Measurements from ENCODE around the gene RAX2. TPM values are rescaled to one million over a fixed set of nuclear protein-coding genes. Genes with fewer than 3 reads are reported as not detected.

RAX2 gene
- polyA plus RNA-seq, 1 of the 3 experiments (the other 2 are of a cell fraction), result not detected

GRCh38 chr19:3768748-3769099, 3.3 kb downstream of the RAX2 start:
- CTCF ChIA-PET, result no interaction called here

More at GRCh38 chr19:3768748-3769099, 3.3 kb downstream of the RAX2 start:
- Histone ChIP-seq H3K27ac (ENCODE audit: low read depth in 2 of 2, low read length in 1 of 2) (no peak overlapping the region), H3K27me3 (ENCODE audit: insufficient read depth) (no peaks in the 10 kb centered on the region), H2AFZ (ENCODE audit: low read depth) (no peak overlapping the region), H3F3A (replicated peaks; ENCODE audit: insufficient read depth) (no peaks in the 10 kb centered on the region), H3K79me2 (ENCODE audit: insufficient read depth) (peaks cover 8% of the 10 kb centered on the region; the same call in 1 of the 2 replicates), H4K20me1 (ENCODE audit: insufficient read depth) (no peaks in the 10 kb centered on the region), H3K9me2 (no peaks in the 10 kb centered on the region), H3K4me1 (ENCODE audit: control insufficient read depth in 1 of 2, insufficient read depth in 2 of 2, low read depth in 1 of 2, low read length in 1 of 2) (no peaks in the 10 kb centered on the region), H3K36me3 (replicated peaks in 1 of 2; ENCODE audit: control insufficient read depth in 1 of 2, insufficient read depth in 2 of 2, low read length in 1 of 2) (peaks cover 0 to 16% of the 10 kb centered on the region in 2 experiments), H3K9ac (no peak overlapping the region), H3K4me3 (ENCODE audit: low read depth in 2 of 2, low read length in 1 of 2) (no peak overlapping the region), H3K4me2 (no peak overlapping the region), H3K9me3 (no peaks in the 10 kb centered on the region)
- POLR2A ChIA-PET, result interaction anchor here (0.6 kb wide), 1 partner anchor 256 kb away, joined by 3 read pairs; no protein-coding TSS in a partner anchor
- TF ChIP-seq EZH2phosphoT487 (IDR thresholded peaks at IDR 0.05; ENCODE audit: borderline replicate concordance, low read depth) (no peak), TAF1 (IDR thresholded peaks at IDR 0.05; ENCODE audit: borderline replicate concordance, low read depth, low read length) (no peak), NRF1 (IDR thresholded peaks at IDR 0.05; ENCODE audit: low read depth, low read length) (no peak), TCF12 (IDR thresholded peaks at IDR 0.05) (no peak), RFX5 (IDR thresholded peaks at IDR 0.05; ENCODE audit: low read length) (no peak), MEF2A (IDR thresholded peaks at IDR 0.05; ENCODE audit: borderline replicate concordance, low read depth) (no peak), TEAD4 (IDR thresholded peaks at IDR 0.05; ENCODE audit: borderline replicate concordance, insufficient read depth) (no peak), CHD2 (IDR thresholded peaks at IDR 0.05; ENCODE audit: low read length, partially characterized antibody) (no peak), RAD21 (IDR thresholded peaks at IDR 0.05; ENCODE audit: low read length) (no peak), MXI1 (IDR thresholded peaks at IDR 0.05; ENCODE audit: low read depth, low read length) (no peak), GABPA (IDR thresholded peaks at IDR 0.05; ENCODE audit: low read depth) (no peak), JUND (IDR thresholded peaks at IDR 0.05) (no peak), ELF1 (IDR thresholded peaks at IDR 0.05) (no peak), NFIC (IDR thresholded peaks at IDR 0.05; ENCODE audit: borderline replicate concordance) (no peak)
- TF ChIP-seq, protein P1, sequence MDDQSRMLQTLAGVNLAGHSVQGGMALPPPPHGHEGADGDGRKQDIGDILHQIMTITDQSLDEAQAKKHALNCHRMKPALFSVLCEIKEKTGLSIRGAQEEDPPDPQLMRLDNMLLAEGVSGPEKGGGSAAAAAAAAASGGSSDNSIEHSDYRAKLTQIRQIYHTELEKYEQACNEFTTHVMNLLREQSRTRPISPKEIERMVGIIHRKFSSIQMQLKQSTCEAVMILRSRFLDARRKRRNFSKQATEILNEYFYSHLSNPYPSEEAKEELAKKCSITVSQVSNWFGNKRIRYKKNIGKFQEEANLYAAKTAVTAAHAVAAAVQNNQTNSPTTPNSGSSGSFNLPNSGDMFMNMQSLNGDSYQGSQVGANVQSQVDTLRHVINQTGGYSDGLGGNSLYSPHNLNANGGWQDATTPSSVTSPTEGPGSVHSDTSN (IDR thresholded peaks at IDR 0.05), result no peak
- TF ChIP-seq, protein P2, sequence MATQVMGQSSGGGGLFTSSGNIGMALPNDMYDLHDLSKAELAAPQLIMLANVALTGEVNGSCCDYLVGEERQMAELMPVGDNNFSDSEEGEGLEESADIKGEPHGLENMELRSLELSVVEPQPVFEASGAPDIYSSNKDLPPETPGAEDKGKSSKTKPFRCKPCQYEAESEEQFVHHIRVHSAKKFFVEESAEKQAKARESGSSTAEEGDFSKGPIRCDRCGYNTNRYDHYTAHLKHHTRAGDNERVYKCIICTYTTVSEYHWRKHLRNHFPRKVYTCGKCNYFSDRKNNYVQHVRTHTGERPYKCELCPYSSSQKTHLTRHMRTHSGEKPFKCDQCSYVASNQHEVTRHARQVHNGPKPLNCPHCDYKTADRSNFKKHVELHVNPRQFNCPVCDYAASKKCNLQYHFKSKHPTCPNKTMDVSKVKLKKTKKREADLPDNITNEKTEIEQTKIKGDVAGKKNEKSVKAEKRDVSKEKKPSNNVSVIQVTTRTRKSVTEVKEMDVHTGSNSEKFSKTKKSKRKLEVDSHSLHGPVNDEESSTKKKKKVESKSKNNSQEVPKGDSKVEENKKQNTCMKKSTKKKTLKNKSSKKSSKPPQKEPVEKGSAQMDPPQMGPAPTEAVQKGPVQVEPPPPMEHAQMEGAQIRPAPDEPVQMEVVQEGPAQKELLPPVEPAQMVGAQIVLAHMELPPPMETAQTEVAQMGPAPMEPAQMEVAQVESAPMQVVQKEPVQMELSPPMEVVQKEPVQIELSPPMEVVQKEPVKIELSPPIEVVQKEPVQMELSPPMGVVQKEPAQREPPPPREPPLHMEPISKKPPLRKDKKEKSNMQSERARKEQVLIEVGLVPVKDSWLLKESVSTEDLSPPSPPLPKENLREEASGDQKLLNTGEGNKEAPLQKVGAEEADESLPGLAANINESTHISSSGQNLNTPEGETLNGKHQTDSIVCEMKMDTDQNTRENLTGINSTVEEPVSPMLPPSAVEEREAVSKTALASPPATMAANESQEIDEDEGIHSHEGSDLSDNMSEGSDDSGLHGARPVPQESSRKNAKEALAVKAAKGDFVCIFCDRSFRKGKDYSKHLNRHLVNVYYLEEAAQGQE (IDR thresholded peaks at IDR 0.05; ENCODE audit: low read depth, low read length), result no peak
- TF ChIP-seq, protein P3, sequence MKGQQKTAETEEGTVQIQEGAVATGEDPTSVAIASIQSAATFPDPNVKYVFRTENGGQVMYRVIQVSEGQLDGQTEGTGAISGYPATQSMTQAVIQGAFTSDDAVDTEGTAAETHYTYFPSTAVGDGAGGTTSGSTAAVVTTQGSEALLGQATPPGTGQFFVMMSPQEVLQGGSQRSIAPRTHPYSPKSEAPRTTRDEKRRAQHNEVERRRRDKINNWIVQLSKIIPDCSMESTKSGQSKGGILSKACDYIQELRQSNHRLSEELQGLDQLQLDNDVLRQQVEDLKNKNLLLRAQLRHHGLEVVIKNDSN (IDR thresholded peaks at IDR 0.05; ENCODE audit: borderline replicate concordance, low read depth), result no peak
- DNase-seq, result no peak
- WGBS (ENCODE audit: low lambda C conversion rate), result 94% methylated on average over 7 of the region's 7 CpGs
